ENCODE data around the gene DDX47.

DDX47 gene

DNA sequence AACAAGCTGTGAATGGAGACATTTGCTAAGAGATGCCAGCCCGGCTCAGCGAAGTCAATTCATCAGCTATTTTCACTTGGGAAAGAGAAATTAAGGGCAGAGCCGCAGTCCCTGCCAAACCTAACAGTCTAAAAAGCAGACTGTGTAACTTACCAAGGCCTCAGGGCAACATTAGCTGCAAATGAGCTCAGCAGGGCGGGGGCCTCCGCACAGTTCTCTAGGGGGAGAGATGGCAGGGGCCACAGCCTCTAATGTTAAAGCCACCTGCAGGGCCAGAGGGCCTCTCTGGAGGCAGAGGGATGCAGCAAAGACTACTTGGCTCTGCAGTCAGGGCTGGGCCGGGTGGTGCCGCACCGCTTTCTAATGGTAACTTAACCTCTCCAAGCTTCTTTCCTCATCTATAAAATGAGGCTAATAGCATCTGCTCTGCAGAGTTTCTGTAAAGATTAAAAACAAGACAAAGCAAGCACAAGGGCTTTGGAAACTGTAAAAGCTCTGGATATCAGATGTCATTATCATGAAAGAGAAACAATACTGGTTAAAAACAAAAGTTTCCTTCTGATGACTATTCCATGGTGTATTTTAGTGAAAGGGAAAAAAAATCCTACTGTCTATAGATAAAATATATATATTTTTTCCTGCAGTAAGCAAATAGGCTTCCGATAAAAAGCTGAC is 64.8 kb downstream of the DDX47 start:
- no peak for DNase-seq (ENCODE audit: low spot score)
- in situ Hi-C loops (cut with MboI; ENCODE audit: low pct_unique_long_range_greater_than_20kb, low sequenced_read_pairs, unreplicated experiment) = no loop called here
- TF ChIP-seq, protein P1, sequence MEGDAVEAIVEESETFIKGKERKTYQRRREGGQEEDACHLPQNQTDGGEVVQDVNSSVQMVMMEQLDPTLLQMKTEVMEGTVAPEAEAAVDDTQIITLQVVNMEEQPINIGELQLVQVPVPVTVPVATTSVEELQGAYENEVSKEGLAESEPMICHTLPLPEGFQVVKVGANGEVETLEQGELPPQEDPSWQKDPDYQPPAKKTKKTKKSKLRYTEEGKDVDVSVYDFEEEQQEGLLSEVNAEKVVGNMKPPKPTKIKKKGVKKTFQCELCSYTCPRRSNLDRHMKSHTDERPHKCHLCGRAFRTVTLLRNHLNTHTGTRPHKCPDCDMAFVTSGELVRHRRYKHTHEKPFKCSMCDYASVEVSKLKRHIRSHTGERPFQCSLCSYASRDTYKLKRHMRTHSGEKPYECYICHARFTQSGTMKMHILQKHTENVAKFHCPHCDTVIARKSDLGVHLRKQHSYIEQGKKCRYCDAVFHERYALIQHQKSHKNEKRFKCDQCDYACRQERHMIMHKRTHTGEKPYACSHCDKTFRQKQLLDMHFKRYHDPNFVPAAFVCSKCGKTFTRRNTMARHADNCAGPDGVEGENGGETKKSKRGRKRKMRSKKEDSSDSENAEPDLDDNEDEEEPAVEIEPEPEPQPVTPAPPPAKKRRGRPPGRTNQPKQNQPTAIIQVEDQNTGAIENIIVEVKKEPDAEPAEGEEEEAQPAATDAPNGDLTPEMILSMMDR (IDR thresholded peaks at IDR 0.05; ENCODE audit: extremely low read depth, insufficient read depth, missing control alignments) = no peak

All from GM13977 (cell line).